H1 (cell line): ENCODE measurements around the gene IL26. TPM values are rescaled to one million over a fixed set of nuclear protein-coding genes. Genes with fewer than 3 reads are reported as not detected.

ENCODE experiments used
- CTCF ChIA-PET: fragments of 300-600 bp; sonication (Branson Sonifier 250); formaldehyde crosslinking; loops from one replicate; lab custom pipeline; 2021; ENCODE audit not compliant: partially characterized antibody; lab: Charles Lee
- POLR2A ChIA-PET: fragments of 300-600 bp; sonication (Branson Sonifier 250); formaldehyde crosslinking; loops from one replicate; lab custom pipeline; 2021; ENCODE audit warnings: inconsistent platforms; ENCODE audit not compliant: partially characterized antibody; lab: Charles Lee
- DNase-seq, 2 experiments: peaks; one replicate each; pipeline versions ENCODE4 v3.0.0 to v3.0.0-alpha.2; 2010 to 2022; ENCODE audit warnings: low spot score in 2 of 2, low read depth in 1 of 2, mixed read lengths in 1 of 2
- FAIRE-seq: peaks from 2 replicates; lab custom pipeline; 2011; peaks lifted over from hg19 to GRCh38; lab: Jason Lieb, UNC
- H2AFZ ChIP-seq: 2 replicates; pipeline ENCODE4 v1.8.1; 2012; ENCODE audit warnings: low read length, inconsistent platforms
- H2AK5ac ChIP-seq: 2 replicates; pipeline ENCODE4 v1.6.1; 2013; ENCODE audit warnings: low read depth, low read length
- H2BK120ac ChIP-seq: replicated peaks from 2 replicates; pipeline ENCODE3; 2013; ENCODE audit warnings: low read depth, low read length, inconsistent platforms
- H2BK12ac ChIP-seq: 2 replicates; pipeline ENCODE4 v1.6.1; 2013; ENCODE audit warnings: low read depth, low read length
- H2BK15ac ChIP-seq: 2 replicates; pipeline ENCODE4 v1.6.1; 2013; ENCODE audit warnings: low read length
- H2BK20ac ChIP-seq: 2 replicates; pipeline ENCODE4 v1.6.1; 2013; ENCODE audit warnings: low read length
- H2BK5ac ChIP-seq: 2 replicates; pipeline ENCODE4 v1.6.1; 2013; ENCODE audit warnings: low read depth, low read length
- H3K14ac ChIP-seq: 2 replicates; pipeline ENCODE4 v1.6.1; 2013; ENCODE audit warnings: inconsistent platforms; ENCODE audit not compliant: insufficient read length
- H3K18ac ChIP-seq: 2 replicates; pipeline ENCODE4 v1.6.1; 2013; ENCODE audit warnings: low read length; ENCODE audit errors: extremely low read depth
- H3K23ac ChIP-seq: 2 replicates; pipeline ENCODE4 v1.6.1; 2013; ENCODE audit warnings: inconsistent platforms; ENCODE audit not compliant: insufficient read length
- H3K23me2 ChIP-seq: 2 replicates; pipeline ENCODE4 v1.6.1; 2013; ENCODE audit warnings: low read depth, low read length
- H3K27ac ChIP-seq: 2 replicates; pipeline ENCODE4 v1.6.1; 2011; ENCODE audit warnings: low read depth, low read length, inconsistent platforms
- H3K27me3 ChIP-seq, 4 experiments: replicated peaks in 1 of 4; 1 replicate in 1 of 4; 2 replicates in 3 of 4; pipeline versions ENCODE4 v1.6.1 to v1.8.1; 2011 to 2013; ENCODE audit warnings: low read length in 3 of 4, mild to moderate bottlenecking in 3 of 4, inconsistent platforms in 2 of 4, mixed read lengths in 2 of 4, moderate library complexity in 1 of 4; ENCODE audit not compliant: control insufficient read depth in 3 of 4, insufficient read depth in 3 of 4; ENCODE audit errors: extremely low read depth in 1 of 4
- H3K36me3 ChIP-seq, 4 experiments: 2 replicates each; pipeline versions ENCODE4 v1.6.1 to v1.8.1; 2011 to 2013; ENCODE audit warnings: mild to moderate bottlenecking in 4 of 4, low read length in 3 of 4, moderate library complexity in 2 of 4, control low read depth in 1 of 4, inconsistent platforms in 1 of 4; ENCODE audit not compliant: insufficient read depth in 4 of 4, control insufficient read depth in 2 of 4
- H3K4ac ChIP-seq: replicated peaks from 2 replicates; pipeline ENCODE3; 2013; ENCODE audit warnings: low read length, low read depth, mixed read lengths, inconsistent platforms; ENCODE audit not compliant: insufficient read length
- H3K4me1 ChIP-seq, 4 experiments: replicated peaks in 1 of 4; 1 replicate in 1 of 4; 2 replicates in 3 of 4; pipeline versions ENCODE4 v1.6.1 to v1.8.1; 2011 to 2013; ENCODE audit warnings: low read length in 3 of 4, inconsistent platforms in 2 of 4, mixed read lengths in 1 of 4; ENCODE audit not compliant: insufficient read depth in 4 of 4, control insufficient read depth in 3 of 4
- H3K4me2 ChIP-seq, 2 experiments: 2 replicates each; pipeline versions ENCODE4 v1.6.1 to v1.8.1; 2011 to 2013; ENCODE audit warnings: low read depth in 2 of 2, low read length in 2 of 2, control low read depth in 1 of 2, inconsistent platforms in 1 of 2, mild to moderate bottlenecking in 1 of 2; ENCODE audit not compliant: insufficient read depth in 1 of 2
- H3K4me3 ChIP-seq, 4 experiments: fragments of 200-600, 300-600 bp in 1 of 4; sonication (generic), shearing (Covaris generic), sonication (Bioruptor Twin) in 1 of 4; 2 replicates each; pipeline versions ENCODE4 v1.5.1 to v1.8.1; 2011 to 2016; ENCODE audit warnings: low read length in 4 of 4, low read depth in 3 of 4, control low read depth in 2 of 4, inconsistent platforms in 2 of 4, mild to moderate bottlenecking in 2 of 4, mixed read lengths in 1 of 4, moderate library complexity in 1 of 4; ENCODE audit not compliant: insufficient read depth in 2 of 4; ENCODE audit errors: extremely low read depth in 1 of 4
- H3K56ac ChIP-seq: replicated peaks from 2 replicates; pipeline ENCODE3; 2013; ENCODE audit warnings: low read depth, mild to moderate bottlenecking, mixed read lengths, low read length, inconsistent platforms; ENCODE audit not compliant: insufficient read length
- H3K79me1 ChIP-seq: 2 replicates; pipeline ENCODE4 v1.6.1; 2013; ENCODE audit warnings: low read depth, low read length, control low read depth
- H3K79me2 ChIP-seq, 2 experiments: 2 replicates each; pipeline versions ENCODE4 v1.6.1 to v1.8.1; 2012 to 2013; ENCODE audit warnings: low read length in 2 of 2, mild to moderate bottlenecking in 2 of 2, inconsistent platforms in 1 of 2; ENCODE audit not compliant: insufficient read depth in 2 of 2, control insufficient read depth in 1 of 2
- H3K9ac ChIP-seq, 4 experiments: replicated peaks in 1 of 4; 1 replicate in 1 of 4; 2 replicates in 3 of 4; pipeline versions ENCODE4 v1.6.1 to v1.8.1; 2011 to 2013; ENCODE audit warnings: low read depth in 3 of 4, low read length in 3 of 4, control low read depth in 2 of 4, mild to moderate bottlenecking in 2 of 4, moderate library complexity in 2 of 4, inconsistent platforms in 1 of 4; ENCODE audit errors: extremely low read depth in 1 of 4
- H3K9me3 ChIP-seq, 2 experiments: 2 replicates each; pipeline versions ENCODE4 v1.6.1 to v1.8.1; 2012 to 2013; ENCODE audit warnings: mild to moderate bottlenecking in 2 of 2, moderate library complexity in 2 of 2, control low read depth in 1 of 2, inconsistent platforms in 1 of 2, low read depth in 1 of 2, low read length in 1 of 2, mixed read lengths in 1 of 2; ENCODE audit not compliant: insufficient read depth in 2 of 2
- H4K20me1 ChIP-seq, 2 experiments: replicated peaks in 1 of 2; 2 replicates each; pipeline versions ENCODE3 to v1.8.1; 2011 to 2013; ENCODE audit warnings: inconsistent platforms in 2 of 2, low read length in 2 of 2, mild to moderate bottlenecking in 1 of 2; ENCODE audit not compliant: insufficient read depth in 2 of 2, control insufficient read depth in 1 of 2
- H4K5ac ChIP-seq: 2 replicates; pipeline ENCODE4 v1.6.1; 2013; ENCODE audit warnings: low read length, low read depth, mixed read lengths, inconsistent platforms; ENCODE audit not compliant: insufficient read length
- H4K8ac ChIP-seq: 2 replicates; pipeline ENCODE4 v1.8.0; 2013; ENCODE audit warnings: mild to moderate bottlenecking, moderate library complexity, low read length, inconsistent platforms; ENCODE audit not compliant: insufficient read depth; ENCODE audit errors: extremely low read depth
- H4K91ac ChIP-seq: replicated peaks from 2 replicates; pipeline ENCODE3; 2013; ENCODE audit warnings: low read length, mixed read lengths, inconsistent platforms; ENCODE audit not compliant: insufficient read length
- WGBS, 2 experiments: shearing (Covaris generic) in 1 of 2; methylation state at CpG; one replicate each; pipeline versions ENCODE4 v1.1.6 to v1.1.7; 2013 to 2015; ENCODE audit warnings: low lambda C conversion rate in 2 of 2, mixed read lengths in 2 of 2, inconsistent platforms in 1 of 2, low coverage in 1 of 2, missing lambda C conversion rate in 1 of 2; ENCODE audit not compliant: insufficient replicate concordance in 2 of 2, insufficient coverage in 1 of 2, insufficient read length in 1 of 2; ENCODE audit errors: extremely low coverage in 1 of 2, missing lambda C conversion rate in 1 of 2; 5-methylcytosine and 5-hydroxymethylcytosine counted together
- polyA plus RNA-seq, 7 experiments: library from polyadenylated mRNA; depleted of rRNA in 3 of 7; stranded (reverse) in 5 of 7; unstranded in 2 of 7; fragments of >200 nt in 5 of 7; fragments of 200-250 nt in 2 of 7; gene quantifications; 1 replicate in 5 of 7; 2 replicates in 1 of 7; 4 replicates in 1 of 7; pipeline versions ENCODE4 v1.2.1 to v1.2.3, GENCODE V29; 2011 to 2013; ENCODE audit warnings: missing spikeins in 2 of 7, mixed read lengths in 2 of 7
- total RNA-seq: library from RNA; stranded (reverse); fragmentation: NEBNext Ultra II Directional; extraction: Animal tissue kit (Norgen Biotek cat#: 25700); gene quantifications from 2 replicates; pipeline ENCODE4 v1.2.1, GENCODE V29; 2021

Gene IL26
- total and polyA plus RNA-seq, 2 of the 8 experiments (the other 6 are each of a cell fraction or from before 2014, with no cell fraction given), result not detected

GRCh38 chr12:68180792-68181744 is 44.5 kb downstream of the IL26 start:
- H3K56ac ChIP-seq, result no peak overlapping the region
- WGBS, 2 experiments, result 83% methylated on average over 3 of the region's 3 CpGs; no CpG with 5 or more reads in 1 of the 2 experiments
- H3K14ac ChIP-seq, result no peak overlapping the region
- H3K27me3 ChIP-seq, result no peaks in the 10 kb centered on the region
- H2BK120ac ChIP-seq, result no peak overlapping the region
- no peaks in the 10 kb centered on the region for H3K9me3 ChIP-seq
- no peak overlapping the region for H2BK20ac ChIP-seq
- POLR2A ChIA-PET, result no interaction called here
- no peak overlapping the region for H4K5ac ChIP-seq
- no peak for DNase-seq
- no peak for FAIRE-seq
- H3K36me3 ChIP-seq, result no peaks in the 10 kb centered on the region
- no peak overlapping the region for H3K27ac ChIP-seq
- no peak overlapping the region for H3K23ac ChIP-seq
- H2BK15ac ChIP-seq, result no peak overlapping the region
- no peak overlapping the region for H2BK5ac ChIP-seq
- H3K18ac ChIP-seq, result no peak overlapping the region
- H3K79me2 ChIP-seq, result no peaks in the 10 kb centered on the region
- CTCF ChIA-PET, result interaction anchor here (0.8 to 2.5 kb wide), 4 partner anchors 16 to 42 kb away, joined by 3 to 17 read pairs (median 4); partner anchors contain the start of gene IFNG
- H2AK5ac ChIP-seq, result no peak overlapping the region
- H4K20me1 ChIP-seq, result no peaks in the 10 kb centered on the region
- H4K8ac ChIP-seq, result no peak overlapping the region
- no peak overlapping the region for H3K4me3 ChIP-seq
- H2AFZ ChIP-seq, result no peak overlapping the region
- no peaks in the 10 kb centered on the region for H3K4me1 ChIP-seq
- H3K4ac ChIP-seq, result no peak overlapping the region
- no peak overlapping the region for H4K91ac ChIP-seq
- H3K23me2 ChIP-seq, result no peaks in the 10 kb centered on the region
- no peak overlapping the region for H2BK12ac ChIP-seq
- H3K4me2 ChIP-seq, result no peak overlapping the region
- no peaks in the 10 kb centered on the region for H3K79me1 ChIP-seq
- no peak overlapping the region for H3K9ac ChIP-seq
